ENCODE results near the gene RAB19. TPM values are rescaled to one million over a fixed set of nuclear protein-coding genes. Genes with fewer than 3 reads are reported as not detected.

The RAB19 gene
- total RNA-seq, 2 donors from 2014 or later, result 12.9 to 15.3 TPM

- WGBS, 2 donors, result 94 to 96% methylated on average over 6 of the region's 6 CpGs
- TF ChIP-seq CTCF (IDR thresholded peaks at IDR 0.05), result no peak
- no peak for TF ChIP-seq POLR2A (IDR thresholded peaks at IDR 0.05)
- ATAC-seq (no peak), DNase-seq (no peak)
- Histone ChIP-seq H3K4me3 (no peak overlapping the region), H3K9me3 (no peaks in the 10 kb centered on the region), H3K36me3 (replicated peaks in 1 of 2; ENCODE audit: insufficient read depth in 1 of 2, low read depth in 2 of 2) (peaks cover 0 to 5% of the 10 kb centered on the region in 2 donors), H3K27me3 (no peaks in the 10 kb centered on the region), H3K4me1 (no peaks in the 10 kb centered on the region), H3K27ac (no peak overlapping the region)
- intact Hi-C loops (cut with DNase I), result no loop called here
Observed at GRCh38 chr7:140383954-140384713, 19.7 kb upstream of the RAB19 start.

- 25 to 54% methylated on average over 1 of the region's 1 CpG for WGBS, 2 donors
- ATAC-seq, result no peak
- no peaks in the 10 kb centered on the region for H3K27me3 ChIP-seq
- H3K4me3 ChIP-seq, result no peak overlapping the region
- intact Hi-C loops (cut with DNase I), result no loop called here
- TF ChIP-seq POLR2A (IDR thresholded peaks at IDR 0.05) (no peak), CTCF (IDR thresholded peaks at IDR 0.05) (no peak)
- no peak overlapping the region for H3K27ac ChIP-seq
- peaks cover under 1% of the 10 kb centered on the region for H3K4me1 ChIP-seq
- H3K36me3 ChIP-seq (replicated peaks in 1 of 2; ENCODE audit: insufficient read depth in 1 of 2, low read depth in 2 of 2), result peaks cover 0 to 4% of the 10 kb centered on the region in 2 donors
- no peak for DNase-seq
- no peaks in the 10 kb centered on the region for H3K9me3 ChIP-seq
Observed at GRCh38 chr7:140384894-140385545, 18.8 kb upstream of the RAB19 start.

- H3K36me3 ChIP-seq (replicated peaks in 1 of 2; ENCODE audit: insufficient read depth in 1 of 2, low read depth in 2 of 2), result no peaks in the 10 kb centered on the region
- no peak for ATAC-seq
- H3K27ac ChIP-seq, result no peak overlapping the region
- TF ChIP-seq POLR2A (IDR thresholded peaks at IDR 0.05) (no peak), CTCF (IDR thresholded peaks at IDR 0.05) (no peak)
- no peak overlapping the region for H3K4me3 ChIP-seq
- H3K9me3 ChIP-seq, result no peaks in the 10 kb centered on the region
- no peaks in the 10 kb centered on the region for H3K27me3 ChIP-seq
- no peak for DNase-seq
- H3K4me1 ChIP-seq, result peaks cover 22% of the 10 kb centered on the region
- WGBS, 2 donors, result 84 to 96% methylated on average over 10 of the region's 10 CpGs
- intact Hi-C loops (cut with DNase I), result no loop called here
Observed at GRCh38 chr7:140389445-140389844, 14.4 kb upstream of the RAB19 start.

- WGBS, 2 donors, result 78 to 83% methylated on average over 4 of the region's 4 CpGs
- Histone ChIP-seq H3K9me3 (no peaks in the 10 kb centered on the region), H3K36me3 (replicated peaks in 1 of 2; ENCODE audit: insufficient read depth in 1 of 2, low read depth in 2 of 2) (no peaks in the 10 kb centered on the region), H3K27ac (no peak overlapping the region), H3K27me3 (no peaks in the 10 kb centered on the region), H3K4me1 (peaks cover 22% of the 10 kb centered on the region), H3K4me3 (no peak overlapping the region)
- intact Hi-C loops (cut with DNase I), result no loop called here
- TF ChIP-seq CTCF (IDR thresholded peaks at IDR 0.05) (no peak), POLR2A (IDR thresholded peaks at IDR 0.05) (no peak)
- DNase-seq, result no peak
- no peak for ATAC-seq
Observed at GRCh38 chr7:140390034-140390433, 13.8 kb upstream of the RAB19 start.

Measured in body of pancreas (tissue), 4 donors.